ENCODE data around the gene ATP9B. TPM values are rescaled to one million over a fixed set of nuclear protein-coding genes. Genes with fewer than 3 reads are reported as not detected.

ATP9B gene
- total RNA-seq, 1 donor from 2014 or later: 45.3 TPM

DNA sequence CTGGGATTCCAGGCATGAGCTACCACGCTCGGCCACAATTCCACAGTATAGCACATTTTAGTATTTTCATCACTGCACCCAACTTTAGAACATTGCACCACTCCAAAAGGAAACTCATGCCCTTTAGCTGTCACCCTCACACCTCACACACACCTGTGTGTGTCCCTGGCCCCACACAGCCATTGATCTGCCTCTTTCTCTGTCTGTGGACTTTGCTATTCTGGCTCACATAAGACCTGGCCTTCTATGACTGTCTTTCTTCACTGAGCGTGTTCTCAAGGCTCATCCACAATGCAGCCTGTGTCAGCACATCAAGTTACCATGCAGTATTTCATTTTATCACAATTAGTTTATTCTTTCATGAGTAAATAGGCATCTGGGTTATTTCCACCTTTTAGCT is 19.7 kb upstream of the ATP9B start:
- no peak for DNase-seq (ENCODE audit: low spot score, unreplicated experiment)
- no peaks in the 10 kb centered on the region for H3K4me1 Mint-ChIP-seq (ENCODE audit: low read depth)
- H3K9me3 Mint-ChIP-seq (ENCODE audit: low read depth): no peaks in the 10 kb centered on the region
- H3K27me3 Mint-ChIP-seq: peaks cover 12% of the 10 kb centered on the region
- H3K27ac Mint-ChIP-seq: no peak overlapping the region
- TF ChIP-seq, protein P1, sequence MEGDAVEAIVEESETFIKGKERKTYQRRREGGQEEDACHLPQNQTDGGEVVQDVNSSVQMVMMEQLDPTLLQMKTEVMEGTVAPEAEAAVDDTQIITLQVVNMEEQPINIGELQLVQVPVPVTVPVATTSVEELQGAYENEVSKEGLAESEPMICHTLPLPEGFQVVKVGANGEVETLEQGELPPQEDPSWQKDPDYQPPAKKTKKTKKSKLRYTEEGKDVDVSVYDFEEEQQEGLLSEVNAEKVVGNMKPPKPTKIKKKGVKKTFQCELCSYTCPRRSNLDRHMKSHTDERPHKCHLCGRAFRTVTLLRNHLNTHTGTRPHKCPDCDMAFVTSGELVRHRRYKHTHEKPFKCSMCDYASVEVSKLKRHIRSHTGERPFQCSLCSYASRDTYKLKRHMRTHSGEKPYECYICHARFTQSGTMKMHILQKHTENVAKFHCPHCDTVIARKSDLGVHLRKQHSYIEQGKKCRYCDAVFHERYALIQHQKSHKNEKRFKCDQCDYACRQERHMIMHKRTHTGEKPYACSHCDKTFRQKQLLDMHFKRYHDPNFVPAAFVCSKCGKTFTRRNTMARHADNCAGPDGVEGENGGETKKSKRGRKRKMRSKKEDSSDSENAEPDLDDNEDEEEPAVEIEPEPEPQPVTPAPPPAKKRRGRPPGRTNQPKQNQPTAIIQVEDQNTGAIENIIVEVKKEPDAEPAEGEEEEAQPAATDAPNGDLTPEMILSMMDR (IDR thresholded peaks at IDR 0.05; ENCODE audit: unreplicated experiment): no peak
- H3K4me3 Mint-ChIP-seq (ENCODE audit: low read depth): no peak overlapping the region
- no peaks in the 10 kb centered on the region for H3K36me3 Mint-ChIP-seq (ENCODE audit: insufficient read depth)

DNA sequence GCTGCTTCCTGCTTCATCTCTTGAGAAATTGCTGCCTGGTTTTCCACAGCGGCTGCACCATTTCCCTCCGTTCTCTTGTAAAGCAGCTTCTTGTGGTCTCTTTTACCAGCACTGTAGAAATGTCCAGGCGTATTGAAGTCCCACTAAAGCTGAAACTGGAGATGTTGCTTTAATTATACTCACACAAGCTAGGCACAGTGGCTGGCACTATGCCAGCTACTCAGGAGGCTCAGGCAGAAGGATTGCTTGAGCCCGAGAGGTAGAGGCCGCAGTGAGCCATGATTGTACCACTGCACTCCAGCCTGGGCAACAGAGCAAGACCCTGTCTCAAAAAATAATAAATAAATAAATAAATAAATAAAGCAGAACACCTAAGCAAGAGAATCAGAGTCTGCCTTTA is 19.2 kb upstream of the ATP9B start:
- TF ChIP-seq, protein P1 (IDR thresholded peaks at IDR 0.05; ENCODE audit: unreplicated experiment): no peak
- Mint-ChIP-seq H3K27me3 (peaks cover 16% of the 10 kb centered on the region), H3K4me3 (ENCODE audit: low read depth) (no peak overlapping the region), H3K4me1 (ENCODE audit: low read depth) (no peaks in the 10 kb centered on the region), H3K9me3 (ENCODE audit: low read depth) (no peaks in the 10 kb centered on the region), H3K36me3 (ENCODE audit: insufficient read depth) (no peaks in the 10 kb centered on the region), H3K27ac (no peak overlapping the region)
- no peak for DNase-seq (ENCODE audit: low spot score, unreplicated experiment)

DNA sequence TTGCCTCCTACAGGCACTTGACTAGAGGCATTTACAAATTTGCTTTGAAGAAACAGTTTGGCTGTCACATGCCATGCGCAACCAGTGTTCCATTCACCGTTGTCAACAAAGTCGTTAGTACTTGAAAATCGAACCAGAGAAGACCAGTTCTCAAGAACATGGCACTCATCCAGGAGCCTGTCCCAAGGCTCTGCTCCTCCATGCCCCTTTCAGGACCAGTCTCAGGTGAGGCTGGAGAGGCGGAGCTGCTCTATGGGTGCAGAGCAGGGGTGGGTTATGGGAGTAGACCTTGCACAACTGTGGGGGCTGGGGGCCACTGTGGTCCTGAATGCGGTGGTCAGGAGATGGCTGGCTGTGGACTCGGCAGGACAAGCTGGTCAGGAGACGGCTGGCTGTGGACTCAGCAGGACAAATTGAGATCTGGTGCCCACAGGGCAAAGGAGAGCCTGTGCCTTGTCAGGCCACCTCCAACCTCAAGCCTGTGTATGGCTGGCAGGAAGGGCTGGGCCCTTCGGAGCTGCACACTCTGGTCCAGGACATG is 12.3 kb upstream of the ATP9B start:
- Mint-ChIP-seq H3K27me3 (peaks cover 17% of the 10 kb centered on the region), H3K4me1 (ENCODE audit: low read depth) (no peaks in the 10 kb centered on the region), H3K36me3 (ENCODE audit: insufficient read depth) (no peaks in the 10 kb centered on the region)

DNA sequence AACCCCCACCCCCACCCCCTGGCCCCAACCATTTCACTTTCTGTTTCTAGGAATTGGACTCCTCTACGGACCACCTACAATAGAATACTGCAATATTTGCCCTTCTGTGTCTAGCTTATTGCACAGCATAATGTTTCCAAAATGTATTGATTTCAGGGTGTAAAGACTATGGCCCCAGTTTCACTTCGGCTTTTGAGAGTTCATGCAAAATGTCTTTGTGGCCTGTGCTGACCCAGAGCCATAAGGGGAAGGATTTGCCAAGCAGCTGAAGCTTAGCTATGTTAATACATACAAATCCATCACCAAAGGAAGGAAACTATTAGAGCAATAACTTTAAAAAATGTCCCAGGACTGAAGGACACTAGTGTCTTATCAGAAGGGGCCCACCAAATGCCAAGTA is 11.2 kb upstream of the ATP9B start:
- H3K36me3 Mint-ChIP-seq (ENCODE audit: insufficient read depth): no peaks in the 10 kb centered on the region
- no peaks in the 10 kb centered on the region for H3K9me3 Mint-ChIP-seq (ENCODE audit: low read depth)
- no peak for DNase-seq (ENCODE audit: low spot score, unreplicated experiment)
- H3K4me3 Mint-ChIP-seq (ENCODE audit: low read depth): no peak overlapping the region
- TF ChIP-seq, protein P1 (IDR thresholded peaks at IDR 0.05; ENCODE audit: unreplicated experiment): no peak
- H3K4me1 Mint-ChIP-seq (ENCODE audit: low read depth): no peaks in the 10 kb centered on the region
- H3K27ac Mint-ChIP-seq: no peak overlapping the region
- peaks cover 13% of the 10 kb centered on the region for H3K27me3 Mint-ChIP-seq

More for the DNA sequence above, 12.3 kb upstream of the ATP9B start:
- no peak overlapping the region for H3K27ac Mint-ChIP-seq
- no peak for DNase-seq (ENCODE audit: low spot score, unreplicated experiment)
- H3K4me3 Mint-ChIP-seq (ENCODE audit: low read depth): no peak overlapping the region
- no peaks in the 10 kb centered on the region for H3K9me3 Mint-ChIP-seq (ENCODE audit: low read depth)
- TF ChIP-seq, protein P1 (IDR thresholded peaks at IDR 0.05; ENCODE audit: unreplicated experiment): no peak

DNA sequence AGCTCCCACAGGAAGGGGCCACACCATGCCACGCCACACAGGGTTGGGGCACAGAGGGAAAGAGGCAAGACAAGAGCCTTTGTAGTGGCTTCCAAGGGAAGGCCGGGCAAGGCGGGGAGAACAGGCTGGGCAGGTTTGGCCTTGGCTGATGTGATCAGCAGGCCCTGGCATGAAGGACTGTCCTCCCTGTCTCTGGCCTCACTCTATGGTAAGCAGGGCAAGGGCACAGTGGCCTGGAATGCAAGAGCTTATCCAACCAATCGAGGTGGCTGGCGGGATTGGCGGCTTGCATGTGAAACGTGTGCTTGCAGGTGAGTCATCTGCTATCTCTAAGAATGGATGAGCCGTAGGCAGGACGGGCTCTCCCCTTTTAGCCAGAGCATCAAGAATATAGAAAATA is 6.4 kb upstream of the ATP9B start:
- Mint-ChIP-seq H3K9me3 (ENCODE audit: low read depth) (peaks cover 23% of the 10 kb centered on the region), H3K27ac (no peak overlapping the region), H3K4me1 (ENCODE audit: low read depth) (no peaks in the 10 kb centered on the region), H3K27me3 (peaks cover 23% of the 10 kb centered on the region), H3K4me3 (ENCODE audit: low read depth) (no peak overlapping the region), H3K36me3 (ENCODE audit: insufficient read depth) (peaks cover 3% of the 10 kb centered on the region)
- DNase-seq (ENCODE audit: low spot score, unreplicated experiment): no peak
- TF ChIP-seq, protein P1 (IDR thresholded peaks at IDR 0.05; ENCODE audit: unreplicated experiment): no peak

All from progenitor cell of endocrine pancreas (in vitro differentiated cells).